ENCODE measurements around the gene IQSEC1. TPM values are rescaled to one million over a fixed set of nuclear protein-coding genes. Genes with fewer than 3 reads are reported as not detected.

The IQSEC1 gene
- total and polyA plus RNA-seq, 2 experiments from 2014 or later = 8.0 to 51.9 TPM

DNA sequence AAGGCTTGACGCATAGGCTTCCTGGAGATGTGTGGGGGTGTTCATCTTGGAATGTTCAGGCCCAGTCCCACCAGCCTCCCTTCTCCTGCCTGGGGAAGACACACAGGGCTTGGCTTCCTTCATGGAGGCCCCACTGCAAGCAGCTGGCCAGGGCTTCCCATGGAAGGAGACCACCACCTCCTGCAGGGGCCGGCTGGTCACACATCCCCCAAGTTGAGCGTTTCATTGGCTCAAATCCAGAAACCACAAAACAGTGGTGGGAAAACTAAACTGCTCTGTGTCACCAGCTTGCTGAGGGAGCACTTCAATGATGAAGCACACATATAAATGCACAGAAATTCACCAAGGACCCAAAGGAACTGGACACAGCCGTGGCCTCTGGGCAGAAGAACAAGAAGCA lies 8.3 kb downstream of the IQSEC1 start:
- Histone ChIP-seq H2AFZ (no peak overlapping the region), H3K27ac (ENCODE audit: low read depth) (no peak overlapping the region), H3F3A (replicated peaks; ENCODE audit: low read depth) (no peaks in the 10 kb centered on the region), H3K4me1 (ENCODE audit: insufficient read depth) (no peaks in the 10 kb centered on the region), H4K20me1 (replicated peaks; ENCODE audit: insufficient read depth) (no peaks in the 10 kb centered on the region), H3K4me2 (no peak overlapping the region), H3K27me3 (ENCODE audit: insufficient read depth) (no peaks in the 10 kb centered on the region), H3K9me2 (ENCODE audit: insufficient read depth) (no peaks in the 10 kb centered on the region), H3K4me3 (no peak overlapping the region), H3K36me3 (ENCODE audit: insufficient read depth) (no peaks in the 10 kb centered on the region), H3K79me2 (replicated peaks; ENCODE audit: insufficient read depth) (no peaks in the 10 kb centered on the region)
- DNase-seq (ENCODE audit: low spot score) (no peak), ATAC-seq (no peak)
- Mint-ChIP-seq H3K27ac (no peak overlapping the region), H3K4me3 (no peak overlapping the region), H3K27me3 (ENCODE audit: insufficient read depth, low read depth, poor library complexity) (peaks cover 8% of the 10 kb centered on the region), H3K4me1 (no peaks in the 10 kb centered on the region), H3K36me3 (ENCODE audit: low read depth) (no peaks in the 10 kb centered on the region), H3K9me3 (no peaks in the 10 kb centered on the region)
- TF ChIP-seq NANOG (IDR thresholded peaks at IDR 0.05; ENCODE audit: borderline replicate concordance) = no peak
- no peak for TF ChIP-seq EZH2 (IDR thresholded peaks at IDR 0.05; ENCODE audit: low read depth, unreplicated experiment)
- TF ChIP-seq JUNB (IDR thresholded peaks at IDR 0.05; ENCODE audit: unreplicated experiment) = no peak
- TF ChIP-seq EZH2phosphoT487 (IDR thresholded peaks at IDR 0.05; ENCODE audit: unreplicated experiment) = no peak
- no peak for TF ChIP-seq STAT1 (IDR thresholded peaks at IDR 0.05; ENCODE audit: unreplicated experiment)
- TF ChIP-seq POLR2AphosphoS5 (IDR thresholded peaks at IDR 0.05; ENCODE audit: low read depth) = no peak
- no peak for TF ChIP-seq ZNF331 (CRISPR knock-in tag; IDR thresholded peaks at IDR 0.05; ENCODE audit: low read depth)
- TF ChIP-seq, protein P1, sequence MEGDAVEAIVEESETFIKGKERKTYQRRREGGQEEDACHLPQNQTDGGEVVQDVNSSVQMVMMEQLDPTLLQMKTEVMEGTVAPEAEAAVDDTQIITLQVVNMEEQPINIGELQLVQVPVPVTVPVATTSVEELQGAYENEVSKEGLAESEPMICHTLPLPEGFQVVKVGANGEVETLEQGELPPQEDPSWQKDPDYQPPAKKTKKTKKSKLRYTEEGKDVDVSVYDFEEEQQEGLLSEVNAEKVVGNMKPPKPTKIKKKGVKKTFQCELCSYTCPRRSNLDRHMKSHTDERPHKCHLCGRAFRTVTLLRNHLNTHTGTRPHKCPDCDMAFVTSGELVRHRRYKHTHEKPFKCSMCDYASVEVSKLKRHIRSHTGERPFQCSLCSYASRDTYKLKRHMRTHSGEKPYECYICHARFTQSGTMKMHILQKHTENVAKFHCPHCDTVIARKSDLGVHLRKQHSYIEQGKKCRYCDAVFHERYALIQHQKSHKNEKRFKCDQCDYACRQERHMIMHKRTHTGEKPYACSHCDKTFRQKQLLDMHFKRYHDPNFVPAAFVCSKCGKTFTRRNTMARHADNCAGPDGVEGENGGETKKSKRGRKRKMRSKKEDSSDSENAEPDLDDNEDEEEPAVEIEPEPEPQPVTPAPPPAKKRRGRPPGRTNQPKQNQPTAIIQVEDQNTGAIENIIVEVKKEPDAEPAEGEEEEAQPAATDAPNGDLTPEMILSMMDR (conservative IDR thresholded peaks at IDR 0.05; ENCODE audit: low read depth in 2 of 2) = no peak
- no peak for TF ChIP-seq ZNF114 (CRISPR knock-in tag; IDR thresholded peaks at IDR 0.05)
- TF ChIP-seq, protein P2, sequence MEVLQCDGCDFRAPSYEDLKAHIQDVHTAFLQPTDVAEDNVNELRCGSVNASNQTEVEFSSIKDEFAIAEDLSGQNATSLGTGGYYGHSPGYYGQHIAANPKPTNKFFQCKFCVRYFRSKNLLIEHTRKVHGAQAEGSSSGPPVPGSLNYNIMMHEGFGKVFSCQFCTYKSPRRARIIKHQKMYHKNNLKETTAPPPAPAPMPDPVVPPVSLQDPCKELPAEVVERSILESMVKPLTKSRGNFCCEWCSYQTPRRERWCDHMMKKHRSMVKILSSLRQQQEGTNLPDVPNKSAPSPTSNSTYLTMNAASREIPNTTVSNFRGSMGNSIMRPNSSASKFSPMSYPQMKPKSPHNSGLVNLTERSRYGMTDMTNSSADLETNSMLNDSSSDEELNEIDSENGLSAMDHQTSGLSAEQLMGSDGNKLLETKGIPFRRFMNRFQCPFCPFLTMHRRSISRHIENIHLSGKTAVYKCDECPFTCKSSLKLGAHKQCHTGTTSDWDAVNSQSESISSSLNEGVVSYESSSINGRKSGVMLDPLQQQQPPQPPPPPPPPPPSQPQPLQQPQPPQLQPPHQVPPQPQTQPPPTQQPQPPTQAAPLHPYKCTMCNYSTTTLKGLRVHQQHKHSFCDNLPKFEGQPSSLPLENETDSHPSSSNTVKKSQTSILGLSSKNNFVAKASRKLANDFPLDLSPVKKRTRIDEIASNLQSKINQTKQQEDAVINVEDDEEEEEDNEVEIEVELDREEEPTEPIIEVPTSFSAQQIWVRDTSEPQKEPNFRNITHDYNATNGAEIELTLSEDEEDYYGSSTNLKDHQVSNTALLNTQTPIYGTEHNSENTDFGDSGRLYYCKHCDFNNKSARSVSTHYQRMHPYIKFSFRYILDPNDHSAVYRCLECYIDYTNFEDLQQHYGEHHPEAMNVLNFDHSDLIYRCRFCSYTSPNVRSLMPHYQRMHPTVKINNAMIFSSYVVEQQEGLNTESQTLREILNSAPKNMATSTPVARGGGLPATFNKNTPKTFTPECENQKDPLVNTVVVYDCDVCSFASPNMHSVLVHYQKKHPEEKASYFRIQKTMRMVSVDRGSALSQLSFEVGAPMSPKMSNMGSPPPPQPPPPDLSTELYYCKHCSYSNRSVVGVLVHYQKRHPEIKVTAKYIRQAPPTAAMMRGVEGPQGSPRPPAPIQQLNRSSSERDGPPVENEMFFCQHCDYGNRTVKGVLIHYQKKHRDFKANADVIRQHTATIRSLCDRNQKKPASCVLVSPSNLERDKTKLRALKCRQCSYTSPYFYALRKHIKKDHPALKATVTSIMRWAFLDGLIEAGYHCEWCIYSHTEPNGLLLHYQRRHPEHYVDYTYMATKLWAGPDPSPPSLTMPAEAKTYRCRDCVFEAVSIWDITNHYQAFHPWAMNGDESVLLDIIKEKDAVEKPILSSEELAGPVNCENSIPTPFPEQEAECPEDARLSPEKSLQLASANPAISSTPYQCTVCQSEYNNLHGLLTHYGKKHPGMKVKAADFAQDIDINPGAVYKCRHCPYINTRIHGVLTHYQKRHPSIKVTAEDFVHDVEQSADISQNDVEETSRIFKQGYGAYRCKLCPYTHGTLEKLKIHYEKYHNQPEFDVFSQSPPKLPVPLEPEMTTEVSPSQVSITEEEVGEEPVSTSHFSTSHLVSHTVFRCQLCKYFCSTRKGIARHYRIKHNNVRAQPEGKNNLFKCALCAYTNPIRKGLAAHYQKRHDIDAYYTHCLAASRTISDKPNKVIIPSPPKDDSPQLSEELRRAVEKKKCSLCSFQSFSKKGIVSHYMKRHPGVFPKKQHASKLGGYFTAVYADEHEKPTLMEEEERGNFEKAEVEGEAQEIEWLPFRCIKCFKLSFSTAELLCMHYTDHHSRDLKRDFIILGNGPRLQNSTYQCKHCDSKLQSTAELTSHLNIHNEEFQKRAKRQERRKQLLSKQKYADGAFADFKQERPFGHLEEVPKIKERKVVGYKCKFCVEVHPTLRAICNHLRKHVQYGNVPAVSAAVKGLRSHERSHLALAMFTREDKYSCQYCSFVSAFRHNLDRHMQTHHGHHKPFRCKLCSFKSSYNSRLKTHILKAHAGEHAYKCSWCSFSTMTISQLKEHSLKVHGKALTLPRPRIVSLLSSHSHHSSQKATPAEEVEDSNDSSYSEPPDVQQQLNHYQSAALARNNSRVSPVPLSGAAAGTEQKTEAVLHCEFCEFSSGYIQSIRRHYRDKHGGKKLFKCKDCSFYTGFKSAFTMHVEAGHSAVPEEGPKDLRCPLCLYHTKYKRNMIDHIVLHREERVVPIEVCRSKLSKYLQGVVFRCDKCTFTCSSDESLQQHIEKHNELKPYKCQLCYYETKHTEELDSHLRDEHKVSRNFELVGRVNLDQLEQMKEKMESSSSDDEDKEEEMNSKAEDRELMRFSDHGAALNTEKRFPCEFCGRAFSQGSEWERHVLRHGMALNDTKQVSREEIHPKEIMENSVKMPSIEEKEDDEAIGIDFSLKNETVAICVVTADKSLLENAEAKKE (CRISPR knock-in tag; IDR thresholded peaks at IDR 0.05) = no peak
- TF ChIP-seq, protein P3, sequence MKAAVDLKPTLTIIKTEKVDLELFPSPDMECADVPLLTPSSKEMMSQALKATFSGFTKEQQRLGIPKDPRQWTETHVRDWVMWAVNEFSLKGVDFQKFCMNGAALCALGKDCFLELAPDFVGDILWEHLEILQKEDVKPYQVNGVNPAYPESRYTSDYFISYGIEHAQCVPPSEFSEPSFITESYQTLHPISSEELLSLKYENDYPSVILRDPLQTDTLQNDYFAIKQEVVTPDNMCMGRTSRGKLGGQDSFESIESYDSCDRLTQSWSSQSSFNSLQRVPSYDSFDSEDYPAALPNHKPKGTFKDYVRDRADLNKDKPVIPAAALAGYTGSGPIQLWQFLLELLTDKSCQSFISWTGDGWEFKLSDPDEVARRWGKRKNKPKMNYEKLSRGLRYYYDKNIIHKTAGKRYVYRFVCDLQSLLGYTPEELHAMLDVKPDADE (IDR thresholded peaks at IDR 0.05) = no peak
- TF ChIP-seq, protein P4, sequence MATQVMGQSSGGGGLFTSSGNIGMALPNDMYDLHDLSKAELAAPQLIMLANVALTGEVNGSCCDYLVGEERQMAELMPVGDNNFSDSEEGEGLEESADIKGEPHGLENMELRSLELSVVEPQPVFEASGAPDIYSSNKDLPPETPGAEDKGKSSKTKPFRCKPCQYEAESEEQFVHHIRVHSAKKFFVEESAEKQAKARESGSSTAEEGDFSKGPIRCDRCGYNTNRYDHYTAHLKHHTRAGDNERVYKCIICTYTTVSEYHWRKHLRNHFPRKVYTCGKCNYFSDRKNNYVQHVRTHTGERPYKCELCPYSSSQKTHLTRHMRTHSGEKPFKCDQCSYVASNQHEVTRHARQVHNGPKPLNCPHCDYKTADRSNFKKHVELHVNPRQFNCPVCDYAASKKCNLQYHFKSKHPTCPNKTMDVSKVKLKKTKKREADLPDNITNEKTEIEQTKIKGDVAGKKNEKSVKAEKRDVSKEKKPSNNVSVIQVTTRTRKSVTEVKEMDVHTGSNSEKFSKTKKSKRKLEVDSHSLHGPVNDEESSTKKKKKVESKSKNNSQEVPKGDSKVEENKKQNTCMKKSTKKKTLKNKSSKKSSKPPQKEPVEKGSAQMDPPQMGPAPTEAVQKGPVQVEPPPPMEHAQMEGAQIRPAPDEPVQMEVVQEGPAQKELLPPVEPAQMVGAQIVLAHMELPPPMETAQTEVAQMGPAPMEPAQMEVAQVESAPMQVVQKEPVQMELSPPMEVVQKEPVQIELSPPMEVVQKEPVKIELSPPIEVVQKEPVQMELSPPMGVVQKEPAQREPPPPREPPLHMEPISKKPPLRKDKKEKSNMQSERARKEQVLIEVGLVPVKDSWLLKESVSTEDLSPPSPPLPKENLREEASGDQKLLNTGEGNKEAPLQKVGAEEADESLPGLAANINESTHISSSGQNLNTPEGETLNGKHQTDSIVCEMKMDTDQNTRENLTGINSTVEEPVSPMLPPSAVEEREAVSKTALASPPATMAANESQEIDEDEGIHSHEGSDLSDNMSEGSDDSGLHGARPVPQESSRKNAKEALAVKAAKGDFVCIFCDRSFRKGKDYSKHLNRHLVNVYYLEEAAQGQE (IDR thresholded peaks at IDR 0.05; ENCODE audit: unreplicated experiment) = no peak
- no peak for TF ChIP-seq CREB1 (CRISPR knock-in tag; IDR thresholded peaks at IDR 0.05; ENCODE audit: low read depth)
